Uterus (tissue), 2 donors: ENCODE measurements around the gene BCR.
A peak's percentile ranks its signal among the peaks of the same experiment; 100 is the strongest.

Experiments
- CTCF ChIP-seq, 4 experiments: fragments of 200-600 bp in 2 of 4; fragments of 450-650 bp in 2 of 4; sonication (generic) in 2 of 4; IDR thresholded peaks; one replicate each; pipeline ENCODE4 v1.5.1; 2016 to 2019; ENCODE audit warnings: antibody characterized with exemption in 4 of 4, mild to moderate bottlenecking in 2 of 4, moderate library complexity in 1 of 4
- POLR2A ChIP-seq, 2 donors: fragments of 450-650 bp; IDR thresholded peaks; one replicate each; pipeline ENCODE4 v1.6.1; 2016; ENCODE audit warnings: antibody characterized with exemption in 2 of 2, mild to moderate bottlenecking in 1 of 2, moderate library complexity in 1 of 2

- TF ChIP-seq CTCF (IDR thresholded peaks at IDR 0.05) (peak in 1 of 4 experiments; percentile 2), POLR2A (IDR thresholded peaks at IDR 0.05) (peak; percentile 70 to 92)
These were observed at the start of gene BCR for GRCh38 chr22:23180301-23180892.
